Activated CD4-positive, alpha-beta memory T cell treated with anti-CD3 and anti-CD28 coated beads, Interleukin-2, amount 10 ng/mL, durations not matched to agents 7 days and 5 days (primary cell): ENCODE data around the gene POGLUT2. TPM values are rescaled to one million over a fixed set of nuclear protein-coding genes. Genes with fewer than 3 reads are reported as not detected.
"Not testable (repeated sequence)": the region's sequence is repeated elsewhere in the genome, so short reads cannot be mapped to it uniquely, and the experiment has no call there.

Experiments
- CTCF ChIA-PET: fragments of 350-600 bp; sonication (Branson Sonifier 250); formaldehyde crosslinking; loops from one replicate; lab custom pipeline; 2021; ENCODE audit warnings: antibody characterized with exemption, inconsistent platforms; lab: Charles Lee
- POLR2A ChIA-PET: fragments of 350-600 bp; sonication (Branson Sonifier 250); formaldehyde crosslinking; loops from one replicate; lab custom pipeline; 2021; ENCODE audit warnings: antibody characterized with exemption; lab: Charles Lee
- DNase-seq: peaks from one replicate; pipeline ENCODE4 v3.0.0-alpha.2; 2020
- H3K27ac Mint-ChIP-seq: one replicate; pipeline ENCODE4 v1.8.0; 2021; ENCODE audit warnings: mild to moderate bottlenecking, mixed read lengths
- H3K27me3 Mint-ChIP-seq: one replicate; pipeline ENCODE4 v1.8.0; 2021; ENCODE audit warnings: mixed read lengths
- H3K36me3 Mint-ChIP-seq: one replicate; pipeline ENCODE4 v1.8.0; 2021; ENCODE audit warnings: low read depth, mixed read lengths
- H3K4me1 Mint-ChIP-seq: one replicate; pipeline ENCODE4 v1.8.0; 2021; ENCODE audit warnings: mixed read lengths
- H3K4me3 Mint-ChIP-seq: one replicate; pipeline ENCODE4 v1.8.0; 2021; ENCODE audit warnings: mild to moderate bottlenecking, mixed read lengths
- H3K9me3 Mint-ChIP-seq: one replicate; pipeline ENCODE4 v1.8.0; 2021; ENCODE audit warnings: mixed read lengths
- total RNA-seq, 2 experiments: library from RNA; stranded (reverse); gene quantifications; one replicate each; pipeline ENCODE4 v1.2.3, GENCODE V29; 2021

The POGLUT2 gene
- total RNA-seq, 2 experiments from 2014 or later = 10.4 to 10.5 TPM

GRCh38 chr13:102800145-102801041 is 1.6 kb upstream of the POGLUT2 start:
- Mint-ChIP-seq H3K27ac (peak overlapping the region; percentile 74), H3K9me3 (no peaks in the 10 kb centered on the region), H3K36me3 (peaks cover 20% of the 10 kb centered on the region), H3K4me3 (peak overlapping the region; percentile 90), H3K27me3 (no peaks in the 10 kb centered on the region), H3K4me1 (peaks cover 47% of the 10 kb centered on the region)
- POLR2A ChIA-PET = interaction anchor here (0.6 to 6.9 kb wide), 15 partner anchors 8 to 208 kb away, joined by 3 to 107 read pairs (median 6); partner anchors contain the start of genes ERCC5, TEX30 and TPP2
- peak; percentile 89 for DNase-seq
- CTCF ChIA-PET = interaction anchor here (0.6 to 4.5 kb wide), 28 partner anchors 8 to 263 kb away, joined by 3 to 37 read pairs (median 4); partner anchors contain the start of genes ERCC5, TEX30 and TPP2

- Mint-ChIP-seq H3K27ac (peak overlapping the region; percentile 74), H3K9me3 (no peaks in the 10 kb centered on the region)
Observed at GRCh38 chr13:102799426-102800144, 809 bp upstream of the POGLUT2 start.

GRCh38 chr13:102793611-102794355 is 5.0 kb downstream of the POGLUT2 start:
- Mint-ChIP-seq H3K4me3 (no peak overlapping the region), H3K27me3 (no peaks in the 10 kb centered on the region), H3K27ac (no peak overlapping the region), H3K9me3 (no peaks in the 10 kb centered on the region), H3K4me1 (peaks cover 18% of the 10 kb centered on the region), H3K36me3 (peaks cover 39% of the 10 kb centered on the region)
- ChIA-PET POLR2A (interaction anchor here (1.2 to 1.4 kb wide), 4 partner anchors 20 to 201 kb away, joined by 3 to 8 read pairs (median 6); partner anchors contain the start of genes ERCC5 and TEX30), CTCF (interaction anchor here (1.1 to 1.5 kb wide), 4 partner anchors 20 to 202 kb away, joined by 3 to 8 read pairs (median 4); partner anchors contain the start of gene TEX30)
- no peak for DNase-seq

More at GRCh38 chr13:102799426-102800144, 809 bp upstream of the POGLUT2 start:
- Mint-ChIP-seq H3K4me1 (peaks cover 44% of the 10 kb centered on the region), H3K36me3 (peaks cover 20% of the 10 kb centered on the region), H3K27me3 (no peaks in the 10 kb centered on the region), H3K4me3 (peak overlapping the region; percentile 90)
- POLR2A ChIA-PET = interaction anchor here (0.9 to 6.9 kb wide), 13 partner anchors 9 to 208 kb away, joined by 3 to 107 read pairs (median 7); partner anchors contain the start of genes ERCC5, TEX30 and TPP2
- no peak for DNase-seq
- CTCF ChIA-PET = interaction anchor here (0.6 to 4.5 kb wide), 23 partner anchors 10 to 218 kb away, joined by 3 to 37 read pairs (median 4); partner anchors contain the start of genes ERCC5, TEX30 and TPP2

- DNase-seq = no peak
- no peaks in the 10 kb centered on the region for H3K9me3 Mint-ChIP-seq
- H3K27ac Mint-ChIP-seq = no peak overlapping the region
- POLR2A ChIA-PET = interaction anchor here (0.8 to 1.3 kb wide), 2 partner anchors 19 to 53 kb away, joined by 3 to 6 read pairs; partner anchors contain the start of genes ERCC5 and TEX30
- no peaks in the 10 kb centered on the region for H3K27me3 Mint-ChIP-seq
- peaks cover 48% of the 10 kb centered on the region for H3K36me3 Mint-ChIP-seq
- CTCF ChIA-PET = interaction anchor here (0.9 to 1.4 kb wide), 2 partner anchors 11 to 56 kb away, joined by 3 to 4 read pairs; no protein-coding TSS in a partner anchor
- peaks cover 8% of the 10 kb centered on the region for H3K4me1 Mint-ChIP-seq
- H3K4me3 Mint-ChIP-seq = no peak overlapping the region
Observed at GRCh38 chr13:102792396-102792795, 6.4 kb downstream of the POGLUT2 start.

- Mint-ChIP-seq H3K4me1 (no peaks in the 10 kb centered on the region), H3K27me3 (no peaks in the 10 kb centered on the region), H3K27ac (no peak overlapping the region), H3K4me3 (no peak overlapping the region), H3K9me3 (no peaks in the 10 kb centered on the region), H3K36me3 (peaks cover 64% of the 10 kb centered on the region)
- no peak for DNase-seq
- ChIA-PET POLR2A (interaction anchor here (0.8 to 3.9 kb wide), 4 partner anchors 9 to 56 kb away, joined by 3 to 16 read pairs (median 4); partner anchors contain the start of genes ERCC5 and TEX30), CTCF (no interaction called here)
Observed at GRCh38 chr13:102788683-102789082, 10.1 kb downstream of the POGLUT2 start.

- Mint-ChIP-seq H3K27ac (no peak overlapping the region), H3K4me1 (peaks cover 22% of the 10 kb centered on the region), H3K27me3 (no peaks in the 10 kb centered on the region), H3K9me3 (peaks cover 12% of the 10 kb centered on the region), H3K36me3 (peaks cover 72% of the 10 kb centered on the region), H3K4me3 (no peak overlapping the region)
- CTCF ChIA-PET = interaction anchor here (1.0 to 2.0 kb wide), 4 partner anchors 10 to 16 kb away, joined by 3 to 7 read pairs (median 4); partner anchors contain the start of gene TEX30
- DNase-seq = no peak
- POLR2A ChIA-PET = interaction anchor here (1.3 to 2.7 kb wide), 2 partner anchors 11 to 14 kb away, joined by 4 to 17 read pairs; partner anchors contain the start of genes BIVM, POGLUT2 and TEX30
Observed at GRCh38 chr13:102784483-102784882, 14.3 kb downstream of the POGLUT2 start.

GRCh38 chr13:102781591-102781990 is 17.2 kb downstream of the POGLUT2 start:
- H3K36me3 Mint-ChIP-seq = peaks cover 49% of the 10 kb centered on the region
- H3K9me3 Mint-ChIP-seq = peaks cover 12% of the 10 kb centered on the region
- H3K27me3 Mint-ChIP-seq = no peaks in the 10 kb centered on the region
- H3K27ac Mint-ChIP-seq = no peak overlapping the region
- POLR2A ChIA-PET = interaction anchor here (1.3 to 1.7 kb wide), 2 partner anchors 8 to 185 kb away, joined by 3 to 8 read pairs; partner anchors contain the start of gene TEX30
- CTCF ChIA-PET = interaction anchor here (1.0 to 1.3 kb wide), 2 partner anchors 11 to 18 kb away, joined by 3 read pairs; no protein-coding TSS in a partner anchor
- no peak overlapping the region for H3K4me3 Mint-ChIP-seq
- peaks cover 37% of the 10 kb centered on the region for H3K4me1 Mint-ChIP-seq
- DNase-seq = no peak

GRCh38 chr13:102780656-102781055 is 18.1 kb downstream of the POGLUT2 start:
- peak overlapping the region; percentile 98 for H3K27ac Mint-ChIP-seq
- peaks cover 40% of the 10 kb centered on the region for H3K4me1 Mint-ChIP-seq
- H3K4me3 Mint-ChIP-seq, H3K27me3 Mint-ChIP-seq, DNase-seq: not testable (repeated sequence)
- H3K9me3 Mint-ChIP-seq = peaks cover 12% of the 10 kb centered on the region
- POLR2A ChIA-PET = interaction anchor here (1.0 to 1.9 kb wide), 3 partner anchors 17 to 184 kb away, joined by 4 to 12 read pairs (median 4); partner anchors contain the start of gene TPP2
- peaks cover 42% of the 10 kb centered on the region for H3K36me3 Mint-ChIP-seq
- CTCF ChIA-PET = interaction anchor here (1.3 kb wide), 1 partner anchor 189 kb away, joined by 3 read pairs; no protein-coding TSS in a partner anchor

- ChIA-PET CTCF (interaction anchor here (1.3 kb wide), 1 partner anchor 188 kb away, joined by 3 read pairs; no protein-coding TSS in a partner anchor), POLR2A (interaction anchor here (0.9 to 1.9 kb wide), 6 partner anchors 9 to 183 kb away, joined by 3 to 12 read pairs (median 6); partner anchors contain the start of genes BIVM, ERCC5, POGLUT2 and TPP2)
- H3K4me1 Mint-ChIP-seq = peaks cover 45% of the 10 kb centered on the region
- DNase-seq = peak; percentile 39
- peak overlapping the region; percentile 98 for H3K27ac Mint-ChIP-seq
- H3K9me3 Mint-ChIP-seq = peaks cover 12% of the 10 kb centered on the region
- peaks cover 35% of the 10 kb centered on the region for H3K36me3 Mint-ChIP-seq
- H3K27me3 Mint-ChIP-seq = no peaks in the 10 kb centered on the region
- H3K4me3 Mint-ChIP-seq = peak overlapping the region; percentile 56
Observed at GRCh38 chr13:102779436-102780159, 19.2 kb downstream of the POGLUT2 start.

- no peak for DNase-seq
- Mint-ChIP-seq H3K4me3 (no peak overlapping the region), H3K9me3 (peaks cover 11% of the 10 kb centered on the region), H3K27me3 (no peaks in the 10 kb centered on the region), H3K4me1 (peaks cover 55% of the 10 kb centered on the region), H3K27ac (no peak overlapping the region), H3K36me3 (peaks cover 25% of the 10 kb centered on the region)
- POLR2A ChIA-PET = no interaction called here
- CTCF ChIA-PET = interaction anchor here (1.5 kb wide), 1 partner anchor 185 kb away, joined by 3 read pairs; no protein-coding TSS in a partner anchor
Observed at GRCh38 chr13:102777736-102778135, 21.0 kb downstream of the POGLUT2 start.
